ENCODE data around the gene RASA3.

GRCh38 chr13:113963376-113963775 lies 169.0 kb downstream of the RASA3 start:
- TF ChIP-seq, protein P1, sequence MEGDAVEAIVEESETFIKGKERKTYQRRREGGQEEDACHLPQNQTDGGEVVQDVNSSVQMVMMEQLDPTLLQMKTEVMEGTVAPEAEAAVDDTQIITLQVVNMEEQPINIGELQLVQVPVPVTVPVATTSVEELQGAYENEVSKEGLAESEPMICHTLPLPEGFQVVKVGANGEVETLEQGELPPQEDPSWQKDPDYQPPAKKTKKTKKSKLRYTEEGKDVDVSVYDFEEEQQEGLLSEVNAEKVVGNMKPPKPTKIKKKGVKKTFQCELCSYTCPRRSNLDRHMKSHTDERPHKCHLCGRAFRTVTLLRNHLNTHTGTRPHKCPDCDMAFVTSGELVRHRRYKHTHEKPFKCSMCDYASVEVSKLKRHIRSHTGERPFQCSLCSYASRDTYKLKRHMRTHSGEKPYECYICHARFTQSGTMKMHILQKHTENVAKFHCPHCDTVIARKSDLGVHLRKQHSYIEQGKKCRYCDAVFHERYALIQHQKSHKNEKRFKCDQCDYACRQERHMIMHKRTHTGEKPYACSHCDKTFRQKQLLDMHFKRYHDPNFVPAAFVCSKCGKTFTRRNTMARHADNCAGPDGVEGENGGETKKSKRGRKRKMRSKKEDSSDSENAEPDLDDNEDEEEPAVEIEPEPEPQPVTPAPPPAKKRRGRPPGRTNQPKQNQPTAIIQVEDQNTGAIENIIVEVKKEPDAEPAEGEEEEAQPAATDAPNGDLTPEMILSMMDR (IDR thresholded peaks at IDR 0.05): no peak
- TF ChIP-seq EZH2 (IDR thresholded peaks at IDR 0.05) (no peak), EZH2phosphoT487 (IDR thresholded peaks at IDR 0.05) (no peak)

Data from neural progenitor cell (in vitro differentiated cells).